ENCODE measurements around the gene FXYD2. TPM values are rescaled to one million over a fixed set of nuclear protein-coding genes. Genes with fewer than 3 reads are reported as not detected.
A peak's percentile ranks its signal among the peaks of the same experiment; 100 is the strongest.

Gene FXYD2
- total RNA-seq, 1 experiment from 2014 or later = 0.39 TPM

DNA sequence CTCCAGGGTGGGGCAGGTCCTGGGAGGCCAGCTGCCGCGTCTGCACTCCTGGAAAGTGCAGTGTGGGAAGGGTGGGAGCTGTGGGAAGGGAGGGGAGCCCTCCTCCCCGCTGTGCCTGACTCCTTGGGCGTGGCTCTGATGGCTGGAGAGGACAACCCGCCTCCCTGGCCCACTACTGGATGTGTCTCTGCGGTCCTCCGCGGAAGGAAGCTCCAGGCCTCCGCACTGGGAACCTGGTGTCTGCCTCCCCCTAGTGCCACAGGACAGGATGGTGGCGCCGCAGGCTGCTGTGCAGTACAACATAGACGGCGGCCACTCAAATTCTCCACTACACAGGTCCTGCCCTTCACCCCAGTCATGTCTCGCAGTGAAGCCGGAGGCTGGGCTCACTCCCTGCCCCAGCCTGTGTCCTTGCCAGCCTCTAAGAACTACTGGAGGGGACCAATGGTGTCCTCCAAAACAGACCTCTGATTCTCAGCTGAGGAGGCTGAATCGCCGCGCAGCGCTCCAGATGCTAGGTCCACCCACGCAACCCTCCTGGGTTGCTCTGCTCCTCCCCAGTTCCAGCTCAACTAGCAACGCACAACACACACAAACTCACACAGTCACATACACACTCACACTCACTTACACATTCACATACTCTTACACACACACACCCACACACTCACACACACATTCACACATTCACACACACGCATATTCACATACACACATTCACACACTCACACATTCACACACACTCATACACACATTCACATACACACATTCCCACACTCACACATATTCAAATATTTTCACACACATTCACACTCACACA is 15.1 kb downstream of the FXYD2 start:
- intact Hi-C loops (cut with micrococcal nuclease; ENCODE audit: unreplicated experiment) = loop anchor here (2.0 to 5.0 kb wide), 2 partner anchors 367 to 383 kb away; no protein-coding TSS in a partner anchor

DNA sequence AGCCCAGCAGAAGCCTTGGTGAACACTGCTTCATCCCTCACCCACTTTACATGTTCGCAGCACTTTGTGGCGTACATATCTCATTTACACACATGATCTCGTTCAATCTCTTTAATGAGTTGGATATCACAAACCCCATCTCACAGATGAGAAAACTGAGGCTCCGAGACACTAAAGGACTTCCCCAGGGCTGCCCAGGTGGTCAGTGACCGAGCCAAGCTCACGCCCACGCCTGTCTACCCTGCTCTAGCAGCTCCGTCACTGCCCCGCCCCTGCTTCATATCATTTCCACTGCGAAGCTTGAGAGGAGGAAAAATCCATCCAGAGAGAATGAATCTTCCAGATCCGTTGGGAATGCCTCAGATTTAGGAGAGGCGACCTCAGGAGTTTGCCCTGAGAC is 15.8 kb downstream of the FXYD2 start:
- ChIA-PET POLR2A (no interaction called here), CTCF (interaction anchor here (1.0 to 3.4 kb wide), 6 partner anchors 9 to 383 kb away, joined by 4 to 50 read pairs (median 6); no protein-coding TSS in a partner anchor)
- Histone ChIP-seq H3K27me3 (ENCODE audit: control insufficient read depth, insufficient read depth, low read length) (peaks cover 6% of the 10 kb centered on the region; the same call in 1 of the 2 replicates), H3K4me1 (ENCODE audit: control insufficient read depth, insufficient read depth, low read length) (no peaks in the 10 kb centered on the region; the same call in 1 of the 2 replicates), H3K27ac (ENCODE audit: low read length) (no peak overlapping the region), H3K36me3 (ENCODE audit: control insufficient read depth, insufficient read depth, low read length) (no peaks in the 10 kb centered on the region), H3K4me3 (ENCODE audit: low read depth in 2 of 2, low read length in 2 of 2) (no peak overlapping the region; a peak in 1 of 4 replicates), H3K9me3 (ENCODE audit: control insufficient read depth, insufficient read depth, low read depth, low read length) (no peaks in the 10 kb centered on the region)
- no peak for DNase-seq (ENCODE audit: low read depth, low spot score)
- no TSS peak for BruUV-seq (replicated peaks)
- in situ Hi-C loops (cut with HindIII; ENCODE audit: low pct_unique_long_range_greater_than_20kb, low sequenced_read_pairs) (loop anchor here (25.0 kb wide), 1 partner anchor 371 kb away; no protein-coding TSS in a partner anchor), intact Hi-C loops (cut with micrococcal nuclease; ENCODE audit: unreplicated experiment) (loop anchor here (2.0 to 5.0 kb wide), 2 partner anchors 366 to 382 kb away; no protein-coding TSS in a partner anchor)
- TF ChIP-seq SIN3A (IDR thresholded peaks at IDR 0.05; ENCODE audit: borderline replicate concordance, insufficient read depth, low read depth, low read length) (no peak), TCF7L2 (IDR thresholded peaks at IDR 0.05; ENCODE audit: low read depth, low read length) (no peak), POLR2AphosphoS5 (IDR thresholded peaks at IDR 0.05; ENCODE audit: low read depth, low read length) (no peak)
- TF ChIP-seq, protein P1, sequence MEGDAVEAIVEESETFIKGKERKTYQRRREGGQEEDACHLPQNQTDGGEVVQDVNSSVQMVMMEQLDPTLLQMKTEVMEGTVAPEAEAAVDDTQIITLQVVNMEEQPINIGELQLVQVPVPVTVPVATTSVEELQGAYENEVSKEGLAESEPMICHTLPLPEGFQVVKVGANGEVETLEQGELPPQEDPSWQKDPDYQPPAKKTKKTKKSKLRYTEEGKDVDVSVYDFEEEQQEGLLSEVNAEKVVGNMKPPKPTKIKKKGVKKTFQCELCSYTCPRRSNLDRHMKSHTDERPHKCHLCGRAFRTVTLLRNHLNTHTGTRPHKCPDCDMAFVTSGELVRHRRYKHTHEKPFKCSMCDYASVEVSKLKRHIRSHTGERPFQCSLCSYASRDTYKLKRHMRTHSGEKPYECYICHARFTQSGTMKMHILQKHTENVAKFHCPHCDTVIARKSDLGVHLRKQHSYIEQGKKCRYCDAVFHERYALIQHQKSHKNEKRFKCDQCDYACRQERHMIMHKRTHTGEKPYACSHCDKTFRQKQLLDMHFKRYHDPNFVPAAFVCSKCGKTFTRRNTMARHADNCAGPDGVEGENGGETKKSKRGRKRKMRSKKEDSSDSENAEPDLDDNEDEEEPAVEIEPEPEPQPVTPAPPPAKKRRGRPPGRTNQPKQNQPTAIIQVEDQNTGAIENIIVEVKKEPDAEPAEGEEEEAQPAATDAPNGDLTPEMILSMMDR (IDR thresholded peaks at IDR 0.05) = no peak
- TF ChIP-seq, protein P2, sequence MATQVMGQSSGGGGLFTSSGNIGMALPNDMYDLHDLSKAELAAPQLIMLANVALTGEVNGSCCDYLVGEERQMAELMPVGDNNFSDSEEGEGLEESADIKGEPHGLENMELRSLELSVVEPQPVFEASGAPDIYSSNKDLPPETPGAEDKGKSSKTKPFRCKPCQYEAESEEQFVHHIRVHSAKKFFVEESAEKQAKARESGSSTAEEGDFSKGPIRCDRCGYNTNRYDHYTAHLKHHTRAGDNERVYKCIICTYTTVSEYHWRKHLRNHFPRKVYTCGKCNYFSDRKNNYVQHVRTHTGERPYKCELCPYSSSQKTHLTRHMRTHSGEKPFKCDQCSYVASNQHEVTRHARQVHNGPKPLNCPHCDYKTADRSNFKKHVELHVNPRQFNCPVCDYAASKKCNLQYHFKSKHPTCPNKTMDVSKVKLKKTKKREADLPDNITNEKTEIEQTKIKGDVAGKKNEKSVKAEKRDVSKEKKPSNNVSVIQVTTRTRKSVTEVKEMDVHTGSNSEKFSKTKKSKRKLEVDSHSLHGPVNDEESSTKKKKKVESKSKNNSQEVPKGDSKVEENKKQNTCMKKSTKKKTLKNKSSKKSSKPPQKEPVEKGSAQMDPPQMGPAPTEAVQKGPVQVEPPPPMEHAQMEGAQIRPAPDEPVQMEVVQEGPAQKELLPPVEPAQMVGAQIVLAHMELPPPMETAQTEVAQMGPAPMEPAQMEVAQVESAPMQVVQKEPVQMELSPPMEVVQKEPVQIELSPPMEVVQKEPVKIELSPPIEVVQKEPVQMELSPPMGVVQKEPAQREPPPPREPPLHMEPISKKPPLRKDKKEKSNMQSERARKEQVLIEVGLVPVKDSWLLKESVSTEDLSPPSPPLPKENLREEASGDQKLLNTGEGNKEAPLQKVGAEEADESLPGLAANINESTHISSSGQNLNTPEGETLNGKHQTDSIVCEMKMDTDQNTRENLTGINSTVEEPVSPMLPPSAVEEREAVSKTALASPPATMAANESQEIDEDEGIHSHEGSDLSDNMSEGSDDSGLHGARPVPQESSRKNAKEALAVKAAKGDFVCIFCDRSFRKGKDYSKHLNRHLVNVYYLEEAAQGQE (IDR thresholded peaks at IDR 0.05; ENCODE audit: insufficient read depth in 1 of 2, low read depth in 2 of 2, low read length in 1 of 2) = no peak
- peak; percentile 15 for ATAC-seq

More for the DNA sequence above, 15.1 kb downstream of the FXYD2 start:
- in situ Hi-C loops (cut with HindIII; ENCODE audit: low pct_unique_long_range_greater_than_20kb, low sequenced_read_pairs) = loop anchor here (25.0 kb wide), 1 partner anchor 372 kb away; no protein-coding TSS in a partner anchor
- ATAC-seq (peak; percentile 99), DNase-seq (ENCODE audit: low read depth, low spot score) (no peak)
- Histone ChIP-seq H3K9me3 (ENCODE audit: control insufficient read depth, insufficient read depth, low read depth, low read length) (no peaks in the 10 kb centered on the region), H3K27ac (ENCODE audit: low read length) (no peak overlapping the region), H3K4me1 (ENCODE audit: control insufficient read depth, insufficient read depth, low read length) (no peaks in the 10 kb centered on the region; the same call in 1 of the 2 replicates), H3K36me3 (ENCODE audit: control insufficient read depth, insufficient read depth, low read length) (no peaks in the 10 kb centered on the region), H3K27me3 (ENCODE audit: control insufficient read depth, insufficient read depth, low read length) (peaks cover 6% of the 10 kb centered on the region; the same call in 1 of the 2 replicates), H3K4me3 (ENCODE audit: low read depth in 2 of 2, low read length in 2 of 2) (no peak overlapping the region; a peak in 1 of 4 replicates)
- POLR2A ChIA-PET = interaction anchor here (0.7 kb wide), 1 partner anchor 325 kb away, joined by 3 read pairs; no protein-coding TSS in a partner anchor
- CTCF ChIA-PET = interaction anchor here (0.6 to 3.4 kb wide), 11 partner anchors 8 to 383 kb away, joined by 3 to 50 read pairs (median 4); no protein-coding TSS in a partner anchor
- BruUV-seq (replicated peaks) = no TSS peak
- no peak for TF ChIP-seq SIN3A (IDR thresholded peaks at IDR 0.05; ENCODE audit: borderline replicate concordance, insufficient read depth, low read depth, low read length)
- TF ChIP-seq, protein P1 (IDR thresholded peaks at IDR 0.05) = peak; percentile 92
- no peak for TF ChIP-seq TCF7L2 (IDR thresholded peaks at IDR 0.05; ENCODE audit: low read depth, low read length)
- TF ChIP-seq, protein P2 (IDR thresholded peaks at IDR 0.05; ENCODE audit: insufficient read depth in 1 of 2, low read depth in 2 of 2, low read length in 1 of 2) = no peak
- no peak for TF ChIP-seq POLR2AphosphoS5 (IDR thresholded peaks at IDR 0.05; ENCODE audit: low read depth, low read length)
